H9 (cell line): Measurements from ENCODE around the gene SYVN1. TPM values are rescaled to one million over a fixed set of nuclear protein-coding genes. Genes with fewer than 3 reads are reported as not detected.
A peak's percentile ranks its signal among the peaks of the same experiment; 100 is the strongest.

Source experiments
- DNase-seq: peaks from one replicate; pipeline ENCODE4 v3.0.0-alpha.2; 2017
- H2AFZ ChIP-seq: one replicate; pipeline ENCODE4 v1.6.1; 2013; ENCODE audit warnings: mild to moderate bottlenecking, low read length, control low read depth, moderate library complexity
- H2AK5ac ChIP-seq: 2 replicates; pipeline ENCODE4 v1.6.1; 2013; ENCODE audit warnings: low read length, control low read depth, mixed read lengths; ENCODE audit not compliant: insufficient read length
- H2BK120ac ChIP-seq: one replicate; pipeline ENCODE4 v1.6.1; 2013; ENCODE audit warnings: low read depth, mild to moderate bottlenecking, low read length, control low read depth, inconsistent platforms; ENCODE audit not compliant: poor library complexity, severe bottlenecking
- H2BK12ac ChIP-seq: 2 replicates; pipeline ENCODE4 v1.6.1; 2013; ENCODE audit warnings: low read length, control low read depth, mixed read lengths, low read depth; ENCODE audit not compliant: insufficient read length
- H2BK15ac ChIP-seq: 2 replicates; pipeline ENCODE4 v1.6.1; 2013; ENCODE audit warnings: low read depth, low read length, control low read depth
- H2BK20ac ChIP-seq: one replicate; pipeline ENCODE4 v1.6.1; 2013; ENCODE audit warnings: low read depth, mild to moderate bottlenecking, low read length, control low read depth, inconsistent platforms; ENCODE audit not compliant: poor library complexity, severe bottlenecking
- H2BK5ac ChIP-seq: 2 replicates; pipeline ENCODE4 v1.6.1; 2013; ENCODE audit warnings: low read length, control low read depth, mixed read lengths; ENCODE audit not compliant: insufficient read length
- H3K14ac ChIP-seq: 2 replicates; pipeline ENCODE4 v1.6.1; 2013; ENCODE audit warnings: low read length, control low read depth; ENCODE audit not compliant: insufficient read depth
- H3K18ac ChIP-seq: 2 replicates; pipeline ENCODE4 v1.6.1; 2013; ENCODE audit warnings: low read depth, mild to moderate bottlenecking, mixed read lengths, low read length, control low read depth; ENCODE audit not compliant: insufficient read length
- H3K23ac ChIP-seq: 2 replicates; pipeline ENCODE4 v1.6.1; 2013; ENCODE audit warnings: low read length, control low read depth, mixed read lengths, low read depth; ENCODE audit not compliant: insufficient read length
- H3K23me2 ChIP-seq: 2 replicates; pipeline ENCODE4 v1.6.1; 2013; ENCODE audit warnings: low read depth, mild to moderate bottlenecking, mixed read lengths, low read length, control low read depth; ENCODE audit not compliant: insufficient read length, poor library complexity, severe bottlenecking
- H3K27ac ChIP-seq: 2 replicates; pipeline ENCODE4 v1.5.1; 2013; ENCODE audit warnings: low read length, control low read depth, mixed read lengths, low read depth; ENCODE audit not compliant: insufficient read length
- H3K27me3 ChIP-seq: 2 replicates; pipeline ENCODE4 v1.6.1; 2013; ENCODE audit warnings: low read length, control low read depth, inconsistent platforms; ENCODE audit not compliant: insufficient read depth
- H3K4ac ChIP-seq: 2 replicates; pipeline ENCODE4 v1.6.1; 2013; ENCODE audit warnings: low read depth, mild to moderate bottlenecking, control low read depth, inconsistent platforms, low read length, moderate library complexity
- H3K4me1 ChIP-seq: 2 replicates; pipeline ENCODE4 v1.6.1; 2013; ENCODE audit warnings: low read length, control low read depth, inconsistent platforms; ENCODE audit not compliant: insufficient read depth
- H3K4me2 ChIP-seq: 2 replicates; pipeline ENCODE4 v1.6.1; 2013; ENCODE audit warnings: low read length, control low read depth, mixed read lengths; ENCODE audit not compliant: insufficient read length, insufficient read depth
- H3K56ac ChIP-seq: 2 replicates; pipeline ENCODE4 v1.6.1; 2013; ENCODE audit warnings: low read depth, mild to moderate bottlenecking, mixed read lengths, low read length, control low read depth; ENCODE audit not compliant: insufficient read length
- H3K79me1 ChIP-seq: 2 replicates; pipeline ENCODE4 v1.6.1; 2013; ENCODE audit warnings: low read depth, mild to moderate bottlenecking, moderate library complexity, low read length, control low read depth, inconsistent platforms; ENCODE audit not compliant: insufficient read depth, poor library complexity, severe bottlenecking
- H3K79me2 ChIP-seq: 2 replicates; pipeline ENCODE4 v1.6.1; 2013; ENCODE audit warnings: low read length, control low read depth, inconsistent platforms; ENCODE audit not compliant: insufficient read depth
- H3K9ac ChIP-seq: 2 replicates; pipeline ENCODE4 v1.6.1; 2013; ENCODE audit warnings: low read length, control low read depth, mixed read lengths; ENCODE audit not compliant: insufficient read length; ENCODE audit errors: extremely low read depth
- H3K9me3 ChIP-seq: one replicate; pipeline ENCODE4 v1.6.1; 2013; ENCODE audit warnings: low read depth, low read length, inconsistent platforms; ENCODE audit not compliant: control insufficient read depth
- H3T11ph ChIP-seq: one replicate; pipeline ENCODE4 v1.6.1; 2013; ENCODE audit warnings: mild to moderate bottlenecking, low read length, control low read depth, inconsistent platforms
- H4K20me1 ChIP-seq: one replicate; pipeline ENCODE4 v1.6.1; 2013; ENCODE audit not compliant: control insufficient read depth, insufficient read length, insufficient read depth
- H4K5ac ChIP-seq: 2 replicates; pipeline ENCODE4 v1.6.1; 2013; ENCODE audit warnings: low read depth, mild to moderate bottlenecking, mixed read lengths, low read length, control low read depth; ENCODE audit not compliant: insufficient read length
- H4K8ac ChIP-seq: replicated peaks from 2 replicates; pipeline ENCODE4 v1.6.1; 2013; ENCODE audit warnings: low read length, control low read depth, mixed read lengths, low read depth; ENCODE audit not compliant: insufficient read length
- H4K91ac ChIP-seq: 2 replicates; pipeline ENCODE4 v1.6.1; 2013; ENCODE audit warnings: low read depth, mild to moderate bottlenecking, moderate library complexity, mixed read lengths, low read length, control low read depth; ENCODE audit not compliant: insufficient read length
- H3K27ac Mint-ChIP-seq, 3 experiments: 2 replicates in 2 of 3; 3 replicates in 1 of 3; pipeline ENCODE4 v1.8.0; 2020 to 2021; ENCODE audit warnings: mixed read lengths in 3 of 3, mild to moderate bottlenecking in 1 of 3, moderate library complexity in 1 of 3
- H3K27me3 Mint-ChIP-seq: 2 replicates; pipeline ENCODE4 v1.8.0; 2021; ENCODE audit warnings: low read depth, mild to moderate bottlenecking, moderate library complexity, mixed read lengths
- H3K36me3 Mint-ChIP-seq, 3 experiments: 2 replicates in 2 of 3; 3 replicates in 1 of 3; pipeline ENCODE4 v1.8.0; 2020 to 2021; ENCODE audit warnings: low read depth in 3 of 3, mixed read lengths in 3 of 3; ENCODE audit not compliant: insufficient read depth in 1 of 3
- H3K4me1 Mint-ChIP-seq, 2 experiments: 2 replicates each; pipeline ENCODE4 v1.8.0; 2020; ENCODE audit warnings: mixed read lengths in 2 of 2
- H3K4me3 Mint-ChIP-seq, 2 experiments: 2 replicates in 1 of 2; 3 replicates in 1 of 2; pipeline ENCODE4 v1.8.0; 2020 to 2021; ENCODE audit warnings: mild to moderate bottlenecking in 2 of 2, mixed read lengths in 2 of 2, moderate library complexity in 1 of 2
- H3K9me3 Mint-ChIP-seq, 2 experiments: 2 replicates in 1 of 2; 3 replicates in 1 of 2; pipeline ENCODE4 v1.8.0; 2020; ENCODE audit warnings: mild to moderate bottlenecking in 2 of 2, mixed read lengths in 2 of 2, moderate library complexity in 1 of 2
- CTCF ChIP-seq: fragments of 200-600 bp; sonication (generic); conservative IDR thresholded peaks from 3 replicates; pipeline ENCODE4 v1.8.0; 2021; ENCODE audit warnings: antibody characterized with exemption, mild to moderate bottlenecking
- WGBS: extraction: QIAGEN DNeasy Blood & Tissue Kit; methylation state at CpG from one replicate; pipeline ENCODE4 v1.1.7; 2013; ENCODE audit warnings: missing lambda C conversion rate, low lambda C conversion rate, mixed read lengths; ENCODE audit not compliant: insufficient read length; ENCODE audit errors: extremely low coverage; 5-methylcytosine and 5-hydroxymethylcytosine counted together
- total RNA-seq: library from RNA; stranded (reverse); gene quantifications from 2 replicates; pipeline ENCODE4 v1.2.1, GENCODE V29; 2021

Gene SYVN1
- total RNA-seq, 1 experiment from 2014 or later: 31.6 TPM

DNA sequence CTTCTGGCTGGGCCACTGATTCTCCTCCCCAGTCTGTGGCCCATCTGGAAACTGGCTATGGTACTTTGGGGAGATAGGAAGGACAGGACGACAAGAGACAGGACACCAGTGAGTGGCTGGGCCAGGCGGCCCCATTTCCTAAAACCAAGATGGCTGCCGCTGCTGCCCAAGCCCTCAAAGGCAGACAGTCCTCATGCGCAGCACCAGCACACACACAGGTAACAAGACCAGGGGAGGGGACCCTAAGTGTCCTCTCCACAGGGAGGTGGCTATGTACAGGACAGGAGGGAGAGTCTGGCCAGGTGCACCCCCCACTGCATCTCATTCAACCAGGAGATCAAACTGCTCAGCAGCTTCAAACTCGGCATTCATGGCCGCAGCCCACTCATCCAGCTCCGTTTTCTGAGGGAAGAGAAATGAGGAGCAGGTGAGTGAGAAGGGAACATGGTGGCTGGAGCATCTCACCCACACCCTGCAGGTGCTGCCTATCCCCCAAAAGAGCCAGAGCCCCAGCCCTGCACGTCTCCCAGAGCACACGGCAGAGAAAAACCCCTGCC is 55.5 kb downstream of the SYVN1 start:
- peaks cover 13% of the 10 kb centered on the region for H3K79me1 ChIP-seq
- no peak overlapping the region for H2BK120ac ChIP-seq
- no peak for TF ChIP-seq CTCF
- Mint-ChIP-seq H3K4me1 (peaks cover 14 to 17% of the 10 kb centered on the region in 2 experiments), H3K36me3 (peaks cover 48 to 74% (median 72%) of the 10 kb centered on the region in 3 experiments), H3K4me3 (no peak overlapping the region), H3K27ac (peak overlapping the region in 2 of 3 experiments; percentile 55 to 88; a peak in 3 of 7 replicates), H3K27me3 (no peaks in the 10 kb centered on the region), H3K9me3 (no peaks in the 10 kb centered on the region; a peak in 1 of 5 replicates)
- H3K4me1 ChIP-seq: no peaks in the 10 kb centered on the region
- H3K14ac ChIP-seq: no peak overlapping the region
- DNase-seq: no peak
- H3T11ph ChIP-seq: no peak overlapping the region
- H3K56ac ChIP-seq: no peak overlapping the region
- H3K23ac ChIP-seq: no peak overlapping the region
- H4K5ac ChIP-seq: no peak overlapping the region
- H4K20me1 ChIP-seq: no peaks in the 10 kb centered on the region
- H4K8ac ChIP-seq: no peak overlapping the region
- H3K23me2 ChIP-seq: peaks cover 5% of the 10 kb centered on the region
- peaks cover 8% of the 10 kb centered on the region; the same call in 1 of the 2 replicates for H3K79me2 ChIP-seq
- no peak overlapping the region for H3K9ac ChIP-seq
- WGBS: no CpG with 5 or more reads among the region's 9 CpGs
- no peaks in the 10 kb centered on the region for H3K9me3 ChIP-seq
- no peaks in the 10 kb centered on the region for H3K27me3 ChIP-seq
- H2BK20ac ChIP-seq: no peak overlapping the region
- H2AFZ ChIP-seq: no peak overlapping the region
- H2BK5ac ChIP-seq: no peak overlapping the region
- no peak overlapping the region for H3K18ac ChIP-seq
- H2AK5ac ChIP-seq: no peak overlapping the region
- H2BK15ac ChIP-seq: no peak overlapping the region
- no peak overlapping the region for H4K91ac ChIP-seq
- no peak overlapping the region for H3K4ac ChIP-seq
- peak overlapping the region; percentile 1 for H3K4me2 ChIP-seq
- no peak overlapping the region for H3K27ac ChIP-seq
- no peak overlapping the region for H2BK12ac ChIP-seq
